Muscle of leg (tissue), 11 donors: Measurements from ENCODE around the gene MYLK4. TPM values are rescaled to one million over a fixed set of nuclear protein-coding genes. Genes with fewer than 3 reads are reported as not detected.

ENCODE experiments used
- DNase-seq: peaks from one replicate; pipeline ENCODE4 v3.0.0; 2013
- H3K27ac ChIP-seq: one replicate; pipeline ENCODE4 v1.5.1; 2013; ENCODE audit warnings: mild to moderate bottlenecking, low read length, control low read depth
- H3K27me3 ChIP-seq: one replicate; pipeline ENCODE4 v1.6.1; 2013; ENCODE audit warnings: low read length; ENCODE audit not compliant: control insufficient read depth, insufficient read depth
- H3K36me3 ChIP-seq: one replicate; pipeline ENCODE4 v1.6.1; 2013; ENCODE audit warnings: low read length; ENCODE audit not compliant: control insufficient read depth, insufficient read depth
- H3K4me1 ChIP-seq: one replicate; pipeline ENCODE4 v1.6.1; 2013; ENCODE audit warnings: low read length; ENCODE audit not compliant: control insufficient read depth, insufficient read depth
- H3K4me3 ChIP-seq: one replicate; pipeline ENCODE4 v1.5.1; 2013; ENCODE audit warnings: low read length, control low read depth
- H3K9me3 ChIP-seq: replicated peaks from 2 replicates; pipeline ENCODE4 v1.6.1; 2013; ENCODE audit warnings: low read depth, low read length; ENCODE audit not compliant: control insufficient read depth
- WGBS: methylation state at CpG from one replicate; pipeline ENCODE4 v1.1.5; 2013; ENCODE audit warnings: missing lambda C conversion rate; ENCODE audit not compliant: insufficient coverage; 5-methylcytosine and 5-hydroxymethylcytosine counted together
- polyA plus RNA-seq, 8 donors: library from polyadenylated mRNA; unstranded; fragments of 120-200 nt; gene quantifications; one replicate each; pipeline versions ENCODE4 v1.2.1 to v1.2.3, GENCODE V29; 2013; ENCODE audit warnings: inconsistent platforms in 1 of 8, low replicate concordance in 1 of 8; ENCODE audit not compliant: insufficient read length in 8 of 8, insufficient read depth in 1 of 8
- total RNA-seq: library from RNA; stranded (reverse); fragments of 120-200 nt; gene quantifications from one replicate; pipeline ENCODE4 v1.2.4, GENCODE V29; 2013

The MYLK4 gene
- total and polyA plus RNA-seq, 9 donors, result 6.1 to 12.1 (median 10.6) TPM

GRCh38 chr6:2639167-2639566 lies 111.6 kb downstream of the MYLK4 start:
- Histone ChIP-seq H3K36me3 (no peaks in the 10 kb centered on the region), H3K27me3 (peaks cover 6% of the 10 kb centered on the region), H3K4me3 (no peak overlapping the region), H3K4me1 (peaks cover 2% of the 10 kb centered on the region), H3K9me3 (no peaks in the 10 kb centered on the region), H3K27ac (no peak overlapping the region)
- WGBS, result 92% methylated on average over 13 of the region's 13 CpGs
- DNase-seq, result no peak

- H3K27ac ChIP-seq, result no peak overlapping the region
- WGBS, result 95% methylated on average over 18 of the region's 19 CpGs
- DNase-seq, result no peak
- H3K4me1 ChIP-seq, result peaks cover 24% of the 10 kb centered on the region
- H3K27me3 ChIP-seq, result peaks cover 6% of the 10 kb centered on the region
- H3K9me3 ChIP-seq, result no peaks in the 10 kb centered on the region
- no peaks in the 10 kb centered on the region for H3K36me3 ChIP-seq
- H3K4me3 ChIP-seq, result no peak overlapping the region
Observed at GRCh38 chr6:2636672-2637071, 114.0 kb downstream of the MYLK4 start.

- peaks cover 6% of the 10 kb centered on the region for H3K27me3 ChIP-seq
- no peak overlapping the region for H3K27ac ChIP-seq
- WGBS, result 83% methylated on average over 8 of the region's 12 CpGs
- H3K4me3 ChIP-seq, result no peak overlapping the region
- no peaks in the 10 kb centered on the region for H3K36me3 ChIP-seq
- DNase-seq, result no peak
- no peaks in the 10 kb centered on the region for H3K9me3 ChIP-seq
- H3K4me1 ChIP-seq, result peaks cover 30% of the 10 kb centered on the region
Observed at GRCh38 chr6:2635911-2636310, 114.8 kb downstream of the MYLK4 start.

- H3K27ac ChIP-seq, result peak overlapping the region; percentile 77
- under 1% methylated on average over 47 of the region's 67 CpGs for WGBS
Observed at GRCh38 chr6:2634139-2634964, 116.4 kb downstream of the MYLK4 start.

GRCh38 chr6:2633736-2634135 lies 117.0 kb downstream of the MYLK4 start:
- H3K36me3 ChIP-seq, result no peaks in the 10 kb centered on the region
- WGBS, result 56% methylated on average over 13 of the region's 13 CpGs
- peak overlapping the region; percentile 41 for H3K4me3 ChIP-seq
- no peaks in the 10 kb centered on the region for H3K9me3 ChIP-seq
- no peak for DNase-seq
- H3K27ac ChIP-seq, result peak overlapping the region; percentile 77
- H3K27me3 ChIP-seq, result no peaks in the 10 kb centered on the region
- peaks cover 30% of the 10 kb centered on the region for H3K4me1 ChIP-seq

More at GRCh38 chr6:2634139-2634964, 116.4 kb downstream of the MYLK4 start:
- H3K36me3 ChIP-seq, result no peaks in the 10 kb centered on the region
- DNase-seq, result peak; percentile 88
- H3K4me1 ChIP-seq, result peaks cover 30% of the 10 kb centered on the region
- H3K27me3 ChIP-seq, result no peaks in the 10 kb centered on the region
- H3K9me3 ChIP-seq, result no peaks in the 10 kb centered on the region
- H3K4me3 ChIP-seq, result peak overlapping the region; percentile 41

- Histone ChIP-seq H3K9me3 (no peaks in the 10 kb centered on the region), H3K27ac (peak overlapping the region; percentile 77), H3K27me3 (no peaks in the 10 kb centered on the region), H3K36me3 (no peaks in the 10 kb centered on the region), H3K4me1 (peaks cover 30% of the 10 kb centered on the region), H3K4me3 (no peak overlapping the region)
- DNase-seq, result no peak
- WGBS, result 95% methylated on average over 8 of the region's 11 CpGs
Observed at GRCh38 chr6:2632976-2633584, 117.6 kb downstream of the MYLK4 start.

GRCh38 chr6:2632368-2632767 lies 118.4 kb downstream of the MYLK4 start:
- Histone ChIP-seq H3K4me3 (no peak overlapping the region), H3K27ac (peak overlapping the region; percentile 42), H3K9me3 (no peaks in the 10 kb centered on the region), H3K4me1 (peaks cover 30% of the 10 kb centered on the region), H3K36me3 (no peaks in the 10 kb centered on the region), H3K27me3 (no peaks in the 10 kb centered on the region)
- DNase-seq, result peak; percentile 67
- 79% methylated on average over 9 of the region's 10 CpGs for WGBS

GRCh38 chr6:2630891-2631571 lies 119.7 kb downstream of the MYLK4 start:
- H3K9me3 ChIP-seq, result no peaks in the 10 kb centered on the region
- H3K27ac ChIP-seq, result peak overlapping the region; percentile 17
- peaks cover 30% of the 10 kb centered on the region for H3K4me1 ChIP-seq
- WGBS, result 71% methylated on average over 9 of the region's 14 CpGs
- no peak overlapping the region for H3K4me3 ChIP-seq
- no peaks in the 10 kb centered on the region for H3K27me3 ChIP-seq
- no peaks in the 10 kb centered on the region for H3K36me3 ChIP-seq
- peak; percentile 46 for DNase-seq

GRCh38 chr6:2630359-2630758 lies 120.4 kb downstream of the MYLK4 start:
- peaks cover 30% of the 10 kb centered on the region for H3K4me1 ChIP-seq
- no peaks in the 10 kb centered on the region for H3K36me3 ChIP-seq
- H3K27ac ChIP-seq, result no peak overlapping the region
- 48% methylated on average over 4 of the region's 6 CpGs for WGBS
- no peaks in the 10 kb centered on the region for H3K9me3 ChIP-seq
- no peaks in the 10 kb centered on the region for H3K27me3 ChIP-seq
- no peak overlapping the region for H3K4me3 ChIP-seq
- DNase-seq, result no peak

GRCh38 chr6:2626401-2626800 lies 124.3 kb downstream of the MYLK4 start:
- 84% methylated on average over 7 of the region's 7 CpGs for WGBS
- H3K9me3 ChIP-seq, result no peaks in the 10 kb centered on the region
- peaks cover 16% of the 10 kb centered on the region for H3K4me1 ChIP-seq
- no peaks in the 10 kb centered on the region for H3K27me3 ChIP-seq
- no peak for DNase-seq
- H3K36me3 ChIP-seq, result no peaks in the 10 kb centered on the region
- no peak overlapping the region for H3K27ac ChIP-seq
- no peak overlapping the region for H3K4me3 ChIP-seq
